Neural cell (in vitro differentiated cells): ENCODE data around the gene FNDC3A.

Source experiments
- EP300 ChIP-seq: fragments of 450-650 bp; conservative IDR thresholded peaks from 2 replicates; pipeline ENCODE4 v1.6.1; 2014; ENCODE audit warnings: antibody characterized with exemption, mild to moderate bottlenecking, moderate library complexity; ENCODE audit not compliant: poor library complexity, severe bottlenecking
- EZH2 ChIP-seq: fragments of 200-600, 300-800 bp; shearing (Covaris generic), sonication (generic); IDR thresholded peaks from 2 replicates; pipeline ENCODE4 v1.6.1; 2014; ENCODE audit warnings: antibody characterized with exemption, low read length, borderline replicate concordance, mild to moderate bottlenecking; ENCODE audit not compliant: insufficient read depth, poor library complexity, severe bottlenecking
- MXI1 ChIP-seq: fragments of 450-650 bp; conservative IDR thresholded peaks from 2 replicates; pipeline ENCODE4 v1.6.1; 2014; ENCODE audit warnings: antibody characterized with exemption, mild to moderate bottlenecking; ENCODE audit not compliant: poor library complexity, severe bottlenecking
- POLR2AphosphoS5 ChIP-seq: IDR thresholded peaks from 2 replicates; pipeline ENCODE4 v1.6.1; 2012
- RAD21 ChIP-seq: fragments of 450-650 bp; conservative IDR thresholded peaks from 2 replicates; pipeline ENCODE4 v1.6.1; 2014; ENCODE audit warnings: antibody characterized with exemption, mild to moderate bottlenecking, moderate library complexity
- SMC3 ChIP-seq: fragments of 450-650 bp; conservative IDR thresholded peaks from 2 replicates; pipeline ENCODE4 v1.6.1; 2014; ENCODE audit warnings: antibody characterized with exemption, mild to moderate bottlenecking, moderate library complexity; ENCODE audit not compliant: poor library complexity
- TAF1 ChIP-seq: IDR thresholded peaks from 2 replicates; pipeline ENCODE4 v1.6.1; 2012; ENCODE audit warnings: low read depth
- TF ChIP-seq, protein P1 (sequence below): fragments of 450-650 bp; IDR thresholded peaks from 2 replicates; pipeline ENCODE4 v1.5.1; 2014; ENCODE audit warnings: antibody characterized with exemption, mild to moderate bottlenecking, moderate library complexity; ENCODE audit not compliant: poor library complexity, severe bottlenecking

DNA sequence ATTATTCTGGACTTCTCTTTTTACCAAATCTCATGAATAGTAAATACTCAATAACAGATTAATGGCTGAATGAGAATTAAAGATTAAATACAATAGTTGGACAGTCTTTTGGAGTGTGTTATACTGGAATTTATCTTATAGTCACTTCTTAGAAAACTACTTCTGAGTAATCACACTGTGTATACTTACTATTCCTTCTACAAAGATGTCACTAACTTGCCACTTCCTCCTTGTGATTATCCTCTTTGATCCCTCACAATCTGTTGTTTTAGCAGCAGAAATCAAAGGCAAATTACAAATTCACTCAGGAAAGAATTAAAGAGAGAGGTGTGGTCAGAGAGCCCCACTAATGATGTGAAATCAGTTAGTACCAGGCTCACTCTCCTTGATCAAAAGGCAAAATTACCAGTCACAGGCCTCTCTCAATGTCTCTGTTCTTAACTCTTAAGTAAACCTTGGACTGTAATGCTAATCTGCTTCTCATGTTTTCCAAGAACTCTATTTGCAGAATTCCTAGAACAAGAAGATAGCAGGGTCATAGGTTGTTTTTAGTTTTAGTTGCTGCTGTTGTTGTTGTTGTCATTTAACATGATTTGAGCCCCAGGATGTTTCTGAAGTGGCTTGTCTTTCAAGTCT is 37.3 kb upstream of the FNDC3A start:
- TF ChIP-seq, protein P1, sequence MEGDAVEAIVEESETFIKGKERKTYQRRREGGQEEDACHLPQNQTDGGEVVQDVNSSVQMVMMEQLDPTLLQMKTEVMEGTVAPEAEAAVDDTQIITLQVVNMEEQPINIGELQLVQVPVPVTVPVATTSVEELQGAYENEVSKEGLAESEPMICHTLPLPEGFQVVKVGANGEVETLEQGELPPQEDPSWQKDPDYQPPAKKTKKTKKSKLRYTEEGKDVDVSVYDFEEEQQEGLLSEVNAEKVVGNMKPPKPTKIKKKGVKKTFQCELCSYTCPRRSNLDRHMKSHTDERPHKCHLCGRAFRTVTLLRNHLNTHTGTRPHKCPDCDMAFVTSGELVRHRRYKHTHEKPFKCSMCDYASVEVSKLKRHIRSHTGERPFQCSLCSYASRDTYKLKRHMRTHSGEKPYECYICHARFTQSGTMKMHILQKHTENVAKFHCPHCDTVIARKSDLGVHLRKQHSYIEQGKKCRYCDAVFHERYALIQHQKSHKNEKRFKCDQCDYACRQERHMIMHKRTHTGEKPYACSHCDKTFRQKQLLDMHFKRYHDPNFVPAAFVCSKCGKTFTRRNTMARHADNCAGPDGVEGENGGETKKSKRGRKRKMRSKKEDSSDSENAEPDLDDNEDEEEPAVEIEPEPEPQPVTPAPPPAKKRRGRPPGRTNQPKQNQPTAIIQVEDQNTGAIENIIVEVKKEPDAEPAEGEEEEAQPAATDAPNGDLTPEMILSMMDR: no peak
- TF ChIP-seq TAF1 (no peak), RAD21 (no peak), EZH2 (no peak), POLR2AphosphoS5 (no peak), EP300 (no peak), SMC3 (no peak), MXI1 (no peak)
